ENCODE results near the gene DPYSL3.

The DPYSL3 gene

GRCh38 chr5:147437161-147437596 is 72.7 kb downstream of the DPYSL3 start:
- no peak for DNase-seq

- DNase-seq: no peak
Observed at GRCh38 chr5:147436596-147436995, 73.3 kb downstream of the DPYSL3 start.

- DNase-seq: no peak
Observed at GRCh38 chr5:147434049-147434448, 75.8 kb downstream of the DPYSL3 start.

GRCh38 chr5:147432323-147432722 is 77.5 kb downstream of the DPYSL3 start:
- DNase-seq: no peak

- DNase-seq: no peak
Observed at GRCh38 chr5:147431586-147431985, 78.3 kb downstream of the DPYSL3 start.

- no peak for DNase-seq
Observed at GRCh38 chr5:147430628-147431027, 79.2 kb downstream of the DPYSL3 start.

- no peak for DNase-seq
Observed at GRCh38 chr5:147427521-147428401, 82.1 kb downstream of the DPYSL3 start.

GRCh38 chr5:147426640-147427327 is 83.1 kb downstream of the DPYSL3 start:
- no peak for DNase-seq

- no peak for DNase-seq
Observed at GRCh38 chr5:147418613-147419012, 91.3 kb downstream of the DPYSL3 start.

GRCh38 chr5:147417135-147417813 is 92.6 kb downstream of the DPYSL3 start:
- no peak for DNase-seq

GRCh38 chr5:147415651-147416050 is 94.2 kb downstream of the DPYSL3 start:
- DNase-seq: no peak

- DNase-seq: no peak
Observed at GRCh38 chr5:147413266-147413665, 96.6 kb downstream of the DPYSL3 start.

- no peak for DNase-seq
Observed at GRCh38 chr5:147412561-147412960, 97.3 kb downstream of the DPYSL3 start.

GRCh38 chr5:147411359-147412319 is 98.2 kb downstream of the DPYSL3 start:
- no peak for DNase-seq

- no peak for DNase-seq
Observed at GRCh38 chr5:147410496-147411358, 99.1 kb downstream of the DPYSL3 start.

- DNase-seq: no peak
Observed at GRCh38 chr5:147408980-147409379, 100.9 kb downstream of the DPYSL3 start.

- no peak for DNase-seq
Observed at GRCh38 chr5:147407094-147407681, 102.7 kb downstream of the DPYSL3 start.

GRCh38 chr5:147406636-147407035 is 103.2 kb downstream of the DPYSL3 start:
- DNase-seq: no peak

GRCh38 chr5:147404706-147405105 is 105.2 kb downstream of the DPYSL3 start:
- no peak for DNase-seq

- no peak for DNase-seq
Observed at GRCh38 chr5:147403651-147404640, 105.9 kb downstream of the DPYSL3 start.
